ENCODE data around the gene OR8U1.

- TF ChIP-seq MYC (IDR thresholded peaks at IDR 0.05; ENCODE audit: low read depth, low read length) (no peak), CTCF (IDR thresholded peaks at IDR 0.05; ENCODE audit: extremely low read depth in 1 of 2, insufficient read depth in 1 of 2, low read depth in 1 of 2, low read length in 2 of 2) (no peak)
Observed at GRCh38 chr11:56345739-56346138, 29.7 kb upstream of the OR8U1 start, which contains the start of gene OR8K1.

All from endothelial cell of umbilical vein (primary cell).